ENCODE data around the gene VPS4A.
A peak's percentile ranks its signal among the peaks of the same experiment; 100 is the strongest.

Gene VPS4A

DNA sequence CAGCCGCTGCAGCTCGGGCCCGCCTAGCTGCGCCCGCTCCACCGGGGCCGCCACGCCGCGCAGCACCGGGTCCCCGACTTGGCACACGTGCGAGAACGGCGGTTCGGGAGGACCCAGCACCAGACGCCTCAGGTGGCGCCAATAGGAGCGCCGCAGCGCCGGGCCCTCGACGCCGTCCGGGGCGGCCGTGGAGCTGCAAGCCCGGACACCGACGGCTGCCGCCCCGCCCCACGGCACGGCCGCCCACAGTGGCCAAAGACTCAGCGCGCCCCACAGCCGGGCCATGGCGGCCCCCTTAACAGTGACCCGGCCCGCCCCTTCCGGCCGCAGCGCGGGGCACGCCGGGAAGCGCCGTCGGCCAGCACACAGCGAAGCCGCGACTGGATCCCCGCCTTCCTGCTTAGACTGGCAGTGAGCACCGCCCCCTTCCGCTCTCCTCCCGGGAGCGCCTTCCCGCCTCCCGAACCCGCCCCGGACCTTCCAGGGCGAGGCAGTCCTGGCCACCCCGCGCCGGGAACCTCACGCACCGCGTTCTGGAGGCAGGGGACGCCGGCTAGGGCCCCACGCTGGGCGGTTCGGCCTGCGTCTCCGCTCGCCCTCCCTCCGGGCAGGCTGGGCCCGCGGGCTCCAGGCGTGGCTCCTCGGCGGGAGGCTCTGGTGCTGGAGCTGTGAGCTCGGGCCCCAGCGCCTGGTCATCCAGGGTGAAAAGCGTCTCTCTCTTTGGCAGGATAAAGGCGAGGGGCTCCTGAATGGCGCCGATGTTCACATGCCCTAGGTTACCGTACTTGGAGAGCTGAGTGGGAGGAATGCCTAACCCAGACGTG lies 19.3 kb downstream of the VPS4A start, which contains the start of gene PDF:
Gene PDF (minus strand): TSS at position 303 of the 824 bp plus-strand sequence. CDS start 18 bp downstream, at position 285.
- H2AFZ ChIP-seq (ENCODE audit: low read length), result peak within 1 kb of the TSS; percentile 86
- peak within 1 kb of the TSS; percentile 87 for H3K4me3 ChIP-seq (ENCODE audit: low read length, poor library complexity, severe bottlenecking)
- H3K4me1 ChIP-seq (ENCODE audit: insufficient read depth, low read length, poor library complexity, severe bottlenecking), result peaks cover 33% of the 10 kb centered on the region
- no peaks in the 10 kb centered on the region for H3K27me3 ChIP-seq (ENCODE audit: insufficient read depth, low read length, poor library complexity, severe bottlenecking)
- H3F3A ChIP-seq (ENCODE audit: low read depth), result peaks cover 7% of the 10 kb centered on the region; the same call in 1 of the 2 replicates
- peaks cover 21% of the 10 kb centered on the region; the same call in 1 of the 2 replicates for H3K36me3 ChIP-seq (ENCODE audit: insufficient read depth, low read length)
- no peaks in the 10 kb centered on the region for H3K9me2 ChIP-seq (replicated peaks; ENCODE audit: low read depth, low read length)
- H4K20me1 ChIP-seq (ENCODE audit: insufficient read depth, low read length, poor library complexity, severe bottlenecking), result peaks cover 40% of the 10 kb centered on the region
- H3K9ac ChIP-seq (ENCODE audit: low read depth, low read length, poor library complexity, severe bottlenecking), result peak within 1 kb of the TSS; percentile 94
- TF ChIP-seq, protein P1, sequence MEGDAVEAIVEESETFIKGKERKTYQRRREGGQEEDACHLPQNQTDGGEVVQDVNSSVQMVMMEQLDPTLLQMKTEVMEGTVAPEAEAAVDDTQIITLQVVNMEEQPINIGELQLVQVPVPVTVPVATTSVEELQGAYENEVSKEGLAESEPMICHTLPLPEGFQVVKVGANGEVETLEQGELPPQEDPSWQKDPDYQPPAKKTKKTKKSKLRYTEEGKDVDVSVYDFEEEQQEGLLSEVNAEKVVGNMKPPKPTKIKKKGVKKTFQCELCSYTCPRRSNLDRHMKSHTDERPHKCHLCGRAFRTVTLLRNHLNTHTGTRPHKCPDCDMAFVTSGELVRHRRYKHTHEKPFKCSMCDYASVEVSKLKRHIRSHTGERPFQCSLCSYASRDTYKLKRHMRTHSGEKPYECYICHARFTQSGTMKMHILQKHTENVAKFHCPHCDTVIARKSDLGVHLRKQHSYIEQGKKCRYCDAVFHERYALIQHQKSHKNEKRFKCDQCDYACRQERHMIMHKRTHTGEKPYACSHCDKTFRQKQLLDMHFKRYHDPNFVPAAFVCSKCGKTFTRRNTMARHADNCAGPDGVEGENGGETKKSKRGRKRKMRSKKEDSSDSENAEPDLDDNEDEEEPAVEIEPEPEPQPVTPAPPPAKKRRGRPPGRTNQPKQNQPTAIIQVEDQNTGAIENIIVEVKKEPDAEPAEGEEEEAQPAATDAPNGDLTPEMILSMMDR (conservative IDR thresholded peaks at IDR 0.05; ENCODE audit: low read length), result no peak
- TF ChIP-seq EZH2phosphoT487 (IDR thresholded peaks at IDR 0.05; ENCODE audit: borderline replicate concordance), result no peak
- H3K4me2 ChIP-seq (ENCODE audit: low read depth, low read length, poor library complexity, severe bottlenecking), result peak within 1 kb of the TSS; percentile 99
- peaks cover 60% of the 10 kb centered on the region for H3K79me2 ChIP-seq (ENCODE audit: insufficient read depth, low read length)
- no peaks in the 10 kb centered on the region for H3K9me3 ChIP-seq (ENCODE audit: insufficient read depth, low read depth, low read length)

DNA sequence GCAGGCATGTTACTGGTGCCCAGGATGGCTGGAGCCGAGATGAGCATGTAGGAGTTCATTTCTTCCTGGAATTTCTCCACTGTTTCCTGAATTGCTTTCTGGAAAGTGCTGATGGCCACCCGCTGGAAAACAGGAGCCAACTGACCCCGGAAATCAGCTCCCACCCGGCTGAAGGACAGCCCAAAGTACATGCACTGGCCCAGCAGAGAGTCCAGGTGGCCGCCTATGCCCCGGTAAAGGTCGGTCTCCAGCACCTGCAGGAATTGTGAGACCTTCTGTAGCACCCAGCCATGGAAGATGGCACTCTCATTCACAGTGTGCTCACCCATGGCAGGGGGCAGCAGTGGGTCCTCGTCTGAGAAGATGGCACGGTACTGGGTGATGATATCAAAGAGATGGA lies 23.5 kb downstream of the VPS4A start:
- Histone ChIP-seq H3K9ac (ENCODE audit: low read depth, low read length, poor library complexity, severe bottlenecking) (no peak overlapping the region), H3K9me3 (ENCODE audit: insufficient read depth, low read depth, low read length) (no peaks in the 10 kb centered on the region), H3K4me3 (ENCODE audit: low read length, poor library complexity, severe bottlenecking) (no peak overlapping the region), H4K20me1 (ENCODE audit: insufficient read depth, low read length, poor library complexity, severe bottlenecking) (peaks cover 3% of the 10 kb centered on the region), H3K4me2 (ENCODE audit: low read depth, low read length, poor library complexity, severe bottlenecking) (no peak overlapping the region), H3F3A (ENCODE audit: low read depth) (no peaks in the 10 kb centered on the region), H3K79me2 (ENCODE audit: insufficient read depth, low read length) (peaks cover 41% of the 10 kb centered on the region), H2AFZ (ENCODE audit: low read length) (no peak overlapping the region), H3K36me3 (ENCODE audit: insufficient read depth, low read length) (peaks cover 12% of the 10 kb centered on the region; the same call in 1 of the 2 replicates), H3K27me3 (ENCODE audit: insufficient read depth, low read length, poor library complexity, severe bottlenecking) (no peaks in the 10 kb centered on the region), H3K9me2 (replicated peaks; ENCODE audit: low read depth, low read length) (no peaks in the 10 kb centered on the region), H3K4me1 (ENCODE audit: insufficient read depth, low read length, poor library complexity, severe bottlenecking) (peaks cover 12% of the 10 kb centered on the region)
- TF ChIP-seq EZH2phosphoT487 (IDR thresholded peaks at IDR 0.05; ENCODE audit: borderline replicate concordance), result no peak
- TF ChIP-seq, protein P1 (conservative IDR thresholded peaks at IDR 0.05; ENCODE audit: low read length), result no peak

DNA sequence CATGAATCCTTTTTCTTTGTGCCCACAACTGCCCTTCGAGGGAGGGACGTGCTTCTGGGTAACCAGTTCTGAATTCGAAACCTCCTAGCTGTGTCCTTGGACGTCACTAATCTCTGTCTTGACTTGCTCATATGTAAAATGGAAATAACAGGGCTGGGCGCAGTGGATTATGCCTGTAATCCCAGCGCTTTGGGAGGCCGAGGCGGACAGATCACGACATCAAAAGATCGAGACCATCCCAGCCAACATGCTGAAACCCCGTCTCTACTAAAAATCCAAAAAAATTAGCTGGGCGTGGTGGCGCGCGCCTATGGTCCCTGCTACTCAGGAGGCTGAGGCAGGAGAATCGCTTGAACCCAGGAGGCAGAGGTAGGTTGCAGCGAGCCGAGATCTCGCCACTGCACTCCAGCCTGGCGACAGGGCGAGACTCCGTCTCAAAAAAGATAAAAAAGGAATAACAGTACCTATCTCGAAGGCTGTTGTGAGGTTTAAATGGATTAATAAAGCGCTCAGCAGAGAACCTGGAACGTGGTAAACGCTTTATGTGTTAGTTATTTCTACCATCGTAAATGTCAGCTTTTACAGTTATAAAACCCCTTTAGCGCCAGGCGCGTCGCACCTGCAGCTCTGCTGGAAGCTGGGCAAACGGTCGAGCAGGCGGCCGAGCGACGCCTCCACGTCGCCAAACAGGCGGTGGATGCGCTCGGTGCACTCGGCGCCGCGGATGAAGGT lies 27.6 kb downstream of the VPS4A start:
- Histone ChIP-seq H3K27me3 (ENCODE audit: insufficient read depth, low read length, poor library complexity, severe bottlenecking) (no peaks in the 10 kb centered on the region), H4K20me1 (ENCODE audit: insufficient read depth, low read length, poor library complexity, severe bottlenecking) (peaks cover 3% of the 10 kb centered on the region), H3K9me3 (ENCODE audit: insufficient read depth, low read depth, low read length) (no peaks in the 10 kb centered on the region), H3K4me3 (ENCODE audit: low read length, poor library complexity, severe bottlenecking) (peak overlapping the region; percentile 83), H3K9ac (ENCODE audit: low read depth, low read length, poor library complexity, severe bottlenecking) (peak overlapping the region; percentile 88), H3F3A (ENCODE audit: low read depth) (no peaks in the 10 kb centered on the region), H3K36me3 (ENCODE audit: insufficient read depth, low read length) (peaks cover 18% of the 10 kb centered on the region; the same call in 1 of the 2 replicates), H3K79me2 (ENCODE audit: insufficient read depth, low read length) (peaks cover 55% of the 10 kb centered on the region), H3K9me2 (replicated peaks; ENCODE audit: low read depth, low read length) (no peaks in the 10 kb centered on the region), H3K4me1 (ENCODE audit: insufficient read depth, low read length, poor library complexity, severe bottlenecking) (peaks cover 31% of the 10 kb centered on the region), H3K4me2 (ENCODE audit: low read depth, low read length, poor library complexity, severe bottlenecking) (peak overlapping the region; percentile 95), H2AFZ (ENCODE audit: low read length) (peak overlapping the region; percentile 60)
- TF ChIP-seq EZH2phosphoT487 (IDR thresholded peaks at IDR 0.05; ENCODE audit: borderline replicate concordance), result no peak
- TF ChIP-seq, protein P1 (conservative IDR thresholded peaks at IDR 0.05; ENCODE audit: low read length), result no peak

All from Loucy (cell line).